Neuronal stem cell (in vitro differentiated cells): ENCODE results near the gene CDK14.

ENCODE experiments used
- DNase-seq: peaks from one replicate; pipeline ENCODE4 v3.0.0-alpha.2; 2013; ENCODE audit warnings: low spot score
- H2AFZ ChIP-seq: one replicate; pipeline ENCODE4 v1.6.1; 2013; ENCODE audit warnings: mild to moderate bottlenecking, low read length, inconsistent platforms
- H2AK5ac ChIP-seq: 2 replicates; pipeline ENCODE4 v1.6.1; 2013; ENCODE audit warnings: low read depth, mild to moderate bottlenecking, inconsistent platforms, low read length, moderate library complexity, mixed read lengths
- H2BK120ac ChIP-seq: 2 replicates; pipeline ENCODE4 v1.6.1; 2013; ENCODE audit warnings: low read depth, mild to moderate bottlenecking, inconsistent platforms, low read length, moderate library complexity, mixed read lengths
- H2BK12ac ChIP-seq: one replicate; pipeline ENCODE4 v1.6.1; 2013; ENCODE audit warnings: low read length, inconsistent platforms
- H2BK15ac ChIP-seq: 2 replicates; pipeline ENCODE4 v1.6.1; 2013; ENCODE audit warnings: mild to moderate bottlenecking, low read length, inconsistent platforms, mixed read lengths
- H2BK5ac ChIP-seq: one replicate; pipeline ENCODE4 v1.6.1; 2013; ENCODE audit warnings: inconsistent platforms, mild to moderate bottlenecking, low read length, moderate library complexity
- H3K14ac ChIP-seq: one replicate; pipeline ENCODE4 v1.6.1; 2013; ENCODE audit warnings: low read length, inconsistent platforms
- H3K18ac ChIP-seq: 2 replicates; pipeline ENCODE4 v1.6.1; 2013; ENCODE audit warnings: low read length, inconsistent platforms
- H3K23ac ChIP-seq: 2 replicates; pipeline ENCODE4 v1.6.1; 2013; ENCODE audit warnings: low read depth, mild to moderate bottlenecking, mixed read lengths, low read length, inconsistent platforms; ENCODE audit not compliant: poor library complexity
- H3K27ac ChIP-seq: replicated peaks from 3 replicates; pipeline ENCODE4 v1.5.1; 2013; ENCODE audit warnings: low read length, inconsistent platforms
- H3K27me3 ChIP-seq, 3 experiments: 2 replicates each; pipeline ENCODE4 v1.6.1; 2013; ENCODE audit warnings: low read length in 3 of 3, mild to moderate bottlenecking in 2 of 3, inconsistent platforms in 1 of 3, low read depth in 1 of 3, mixed read lengths in 1 of 3, moderate library complexity in 1 of 3; ENCODE audit not compliant: control insufficient read depth in 3 of 3, insufficient read depth in 3 of 3
- H3K36me3 ChIP-seq, 2 donors: replicated peaks in 1 of 2; 2 replicates each; pipeline ENCODE4 v1.6.1; 2013; ENCODE audit warnings: low read length in 2 of 2; ENCODE audit not compliant: control insufficient read depth in 2 of 2, insufficient read depth in 2 of 2
- H3K4ac ChIP-seq: 2 replicates; pipeline ENCODE4 v1.6.1; 2013; ENCODE audit warnings: inconsistent platforms, mild to moderate bottlenecking, low read length, moderate library complexity
- H3K4me1 ChIP-seq, 2 donors: 1 replicate in 1 of 2; 2 replicates in 1 of 2; pipeline ENCODE4 v1.6.1; 2013; ENCODE audit warnings: low read length in 2 of 2, low read depth in 1 of 2; ENCODE audit not compliant: control insufficient read depth in 2 of 2, insufficient read depth in 1 of 2
- H3K4me2 ChIP-seq: one replicate; pipeline ENCODE4 v1.6.1; 2013; ENCODE audit warnings: mild to moderate bottlenecking, low read length, inconsistent platforms; ENCODE audit not compliant: insufficient read depth, poor library complexity, severe bottlenecking
- H3K4me3 ChIP-seq, 2 donors: 2 replicates each; pipeline ENCODE4 v1.5.1; 2013; ENCODE audit warnings: low read length in 2 of 2, mild to moderate bottlenecking in 2 of 2, inconsistent platforms in 1 of 2, moderate library complexity in 1 of 2
- H3K79me1 ChIP-seq: one replicate; pipeline ENCODE4 v1.6.1; 2013; ENCODE audit warnings: low read depth, mild to moderate bottlenecking, inconsistent platforms, low read length, moderate library complexity
- H3K9ac ChIP-seq: one replicate; pipeline ENCODE4 v1.6.1; 2013; ENCODE audit warnings: mild to moderate bottlenecking, low read depth, low read length, inconsistent platforms; ENCODE audit not compliant: poor library complexity
- H3K9me3 ChIP-seq, 2 donors: replicated peaks in 1 of 2; 2 replicates each; pipeline versions ENCODE3 to v1.6.1; 2013; ENCODE audit warnings: low read length in 2 of 2, mild to moderate bottlenecking in 2 of 2, inconsistent platforms in 1 of 2, low read depth in 1 of 2, mixed read lengths in 1 of 2, moderate library complexity in 1 of 2; ENCODE audit not compliant: control insufficient read depth in 2 of 2, insufficient read depth in 1 of 2
- H4K8ac ChIP-seq: one replicate; pipeline ENCODE4 v1.6.1; 2013; ENCODE audit warnings: low read depth, mild to moderate bottlenecking, inconsistent platforms, low read length, moderate library complexity
- H4K91ac ChIP-seq: one replicate; pipeline ENCODE4 v1.6.1; 2013; ENCODE audit warnings: low read length, low read depth, mild to moderate bottlenecking, inconsistent platforms; ENCODE audit not compliant: poor library complexity
- WGBS, 2 donors: extraction: QIAGEN DNeasy Blood & Tissue Kit; methylation state at CpG; one replicate each; pipeline ENCODE4 v1.1.7; 2013; ENCODE audit warnings: missing lambda C conversion rate in 2 of 2, mixed read lengths in 1 of 2; ENCODE audit not compliant: insufficient read length in 2 of 2, insufficient replicate concordance in 1 of 2; ENCODE audit errors: extremely low coverage in 2 of 2; 5-methylcytosine and 5-hydroxymethylcytosine counted together

Gene CDK14

DNA sequence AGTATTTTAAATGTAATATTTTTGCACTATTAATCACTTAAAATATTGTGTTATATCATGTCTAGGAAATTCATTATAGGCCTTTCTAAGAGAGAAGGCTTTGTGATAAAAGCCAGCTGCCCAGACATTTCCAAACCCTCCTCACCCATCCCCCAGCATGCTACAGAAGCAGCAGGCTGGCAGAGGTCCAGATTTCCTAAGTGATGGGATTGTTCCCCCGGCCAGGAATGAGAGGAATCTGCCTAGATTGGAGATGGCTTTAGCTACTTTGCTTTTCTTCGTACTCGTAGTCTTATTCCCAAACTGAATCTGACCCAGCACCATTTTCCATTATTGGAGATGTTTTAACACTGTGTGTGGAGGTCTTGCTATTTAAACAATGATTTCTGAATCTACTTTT is 29.4 kb downstream of the CDK14 start:
- H3K18ac ChIP-seq, result no peak overlapping the region
- no peak overlapping the region for H2BK15ac ChIP-seq
- H3K4me1 ChIP-seq, result peaks cover 10 to 26% of the 10 kb centered on the region in 2 donors
- no peak overlapping the region for H2BK5ac ChIP-seq
- H2BK120ac ChIP-seq, result no peak overlapping the region
- H3K4me3 ChIP-seq, result no peak overlapping the region
- peak overlapping the region; percentile 73 for H3K27ac ChIP-seq
- peaks cover 3% of the 10 kb centered on the region for H3K79me1 ChIP-seq
- no CpG with 5 or more reads among the region's 3 CpGs for WGBS, 2 donors
- H2BK12ac ChIP-seq, result no peak overlapping the region
- H3K9me3 ChIP-seq, result no peaks in the 10 kb centered on the region
- no peaks in the 10 kb centered on the region for H3K36me3 ChIP-seq
- H3K4ac ChIP-seq, result no peak overlapping the region
- H2AK5ac ChIP-seq, result no peak overlapping the region
- no peaks in the 10 kb centered on the region for H3K27me3 ChIP-seq
- peak; percentile 46 for DNase-seq
- H3K9ac ChIP-seq, result no peak overlapping the region
- no peak overlapping the region for H4K91ac ChIP-seq
- no peak overlapping the region for H3K14ac ChIP-seq
- no peak overlapping the region for H4K8ac ChIP-seq
- H2AFZ ChIP-seq, result no peak overlapping the region
- no peak overlapping the region for H3K23ac ChIP-seq
- peak overlapping the region; percentile 26 for H3K4me2 ChIP-seq

- no peaks in the 10 kb centered on the region for H3K36me3 ChIP-seq
- H3K4me2 ChIP-seq, result no peak overlapping the region
- no peak overlapping the region for H2BK12ac ChIP-seq
- H4K91ac ChIP-seq, result no peak overlapping the region
- no peak overlapping the region for H2BK120ac ChIP-seq
- no peak overlapping the region for H2BK5ac ChIP-seq
- H3K4me1 ChIP-seq, result peaks cover 10 to 22% of the 10 kb centered on the region in 2 donors
- no peak overlapping the region for H2BK15ac ChIP-seq
- H3K79me1 ChIP-seq, result peaks cover 2% of the 10 kb centered on the region
- H3K4ac ChIP-seq, result no peak overlapping the region
- H3K9me3 ChIP-seq, result no peaks in the 10 kb centered on the region
- no peak overlapping the region for H3K9ac ChIP-seq
- H4K8ac ChIP-seq, result no peak overlapping the region
- no peak overlapping the region for H3K14ac ChIP-seq
- H3K18ac ChIP-seq, result no peak overlapping the region
- no peak overlapping the region for H2AFZ ChIP-seq
- no peaks in the 10 kb centered on the region for H3K27me3 ChIP-seq
- H2AK5ac ChIP-seq, result no peak overlapping the region
- H3K4me3 ChIP-seq, result no peak overlapping the region
- H3K27ac ChIP-seq, result peak overlapping the region; percentile 73
- no CpG with 5 or more reads among the region's 3 CpGs for WGBS, 2 donors
- DNase-seq, result no peak
- H3K23ac ChIP-seq, result no peak overlapping the region
These were observed 29.9 kb downstream of the CDK14 start for GRCh38 chr7:90626013-90626412.

- H3K4ac ChIP-seq, result no peak overlapping the region
- H2AK5ac ChIP-seq, result no peak overlapping the region
- peaks cover 0 to 6% of the 10 kb centered on the region in 2 donors for H3K9me3 ChIP-seq
- no peak overlapping the region for H3K27ac ChIP-seq
- no peak overlapping the region for H3K9ac ChIP-seq
- no peak overlapping the region for H4K91ac ChIP-seq
- H4K8ac ChIP-seq, result no peak overlapping the region
- no peak overlapping the region for H2AFZ ChIP-seq
- H2BK5ac ChIP-seq, result no peak overlapping the region
- H3K27me3 ChIP-seq, result no peaks in the 10 kb centered on the region
- no peak overlapping the region for H3K14ac ChIP-seq
- H3K4me3 ChIP-seq, result no peak overlapping the region
- peaks cover 4% of the 10 kb centered on the region for H3K79me1 ChIP-seq
- H2BK12ac ChIP-seq, result no peak overlapping the region
- no CpG with 5 or more reads among the region's 6 CpGs for WGBS, 2 donors
- peaks cover 8 to 10% of the 10 kb centered on the region in 2 donors for H3K4me1 ChIP-seq
- DNase-seq, result peak; percentile 51
- H3K23ac ChIP-seq, result no peak overlapping the region
- H2BK120ac ChIP-seq, result no peak overlapping the region
- no peak overlapping the region for H3K4me2 ChIP-seq
- peaks cover 0 to 6% of the 10 kb centered on the region in 2 donors for H3K36me3 ChIP-seq
- H2BK15ac ChIP-seq, result no peak overlapping the region
- H3K18ac ChIP-seq, result no peak overlapping the region
These were observed 33.3 kb downstream of the CDK14 start for GRCh38 chr7:90629297-90629918.

- no peak for DNase-seq
- H4K8ac ChIP-seq, result no peak overlapping the region
- H3K9me3 ChIP-seq, result peaks cover 0 to 6% of the 10 kb centered on the region in 2 donors
- no peak overlapping the region for H2BK12ac ChIP-seq
- H2BK5ac ChIP-seq, result no peak overlapping the region
- WGBS, 2 donors, result no CpG with 5 or more reads among the region's 3 CpGs
- no peak overlapping the region for H3K9ac ChIP-seq
- H3K27me3 ChIP-seq, result no peaks in the 10 kb centered on the region
- H2BK120ac ChIP-seq, result no peak overlapping the region
- H2BK15ac ChIP-seq, result no peak overlapping the region
- no peak overlapping the region for H4K91ac ChIP-seq
- no peak overlapping the region for H3K4me3 ChIP-seq
- no peak overlapping the region for H3K23ac ChIP-seq
- H3K79me1 ChIP-seq, result peaks cover 4% of the 10 kb centered on the region
- no peak overlapping the region for H3K4ac ChIP-seq
- no peak overlapping the region for H3K27ac ChIP-seq
- H3K14ac ChIP-seq, result no peak overlapping the region
- H3K4me1 ChIP-seq, result peaks cover 0 to 2% of the 10 kb centered on the region in 2 donors
- no peak overlapping the region for H2AK5ac ChIP-seq
- H3K4me2 ChIP-seq, result no peak overlapping the region
- H3K36me3 ChIP-seq, result peaks cover 0 to 6% of the 10 kb centered on the region in 2 donors
- H3K18ac ChIP-seq, result no peak overlapping the region
- no peak overlapping the region for H2AFZ ChIP-seq
These were observed 35.4 kb downstream of the CDK14 start for GRCh38 chr7:90631502-90631901.
